ENCODE results near the gene EDAR.
A peak's percentile ranks its signal among the peaks of the same experiment; 100 is the strongest.

The EDAR gene

GRCh38 chr2:108938077-108938710 is 50.8 kb downstream of the EDAR start:
- DNase-seq, result peak; percentile 8

DNA sequence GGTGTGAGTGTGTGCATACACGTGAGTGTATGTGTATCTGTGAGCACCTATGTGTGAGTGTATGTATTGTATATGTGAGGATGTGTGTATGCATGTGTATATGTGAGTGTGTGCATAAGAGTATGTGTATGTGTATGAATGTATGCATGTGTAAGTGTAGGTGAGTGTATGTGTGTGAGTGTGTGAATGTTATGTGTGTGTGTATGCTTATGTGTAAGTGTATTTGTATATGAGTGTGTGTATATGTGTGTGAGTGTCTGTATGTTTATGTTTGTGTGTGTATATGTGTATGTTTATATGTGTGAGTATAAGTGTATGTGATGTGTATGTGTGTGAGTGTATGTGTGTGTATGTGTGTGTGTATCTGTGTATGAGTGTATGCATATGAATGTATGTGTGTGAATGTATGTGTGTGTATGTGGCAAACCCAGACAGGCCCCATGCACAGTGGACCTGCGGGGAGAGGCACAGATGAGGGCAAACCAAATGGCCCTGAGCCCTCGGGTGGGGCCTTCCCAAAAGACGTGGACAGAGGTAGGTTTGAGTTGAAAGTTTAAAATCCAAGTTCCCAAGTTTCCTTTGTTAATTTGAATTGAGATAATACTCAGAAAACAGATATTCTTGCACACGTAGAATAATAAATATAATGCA is 51.5 kb downstream of the EDAR start:
- DNase-seq, result no peak

GRCh38 chr2:108936866-108937265 is 52.2 kb downstream of the EDAR start:
- DNase-seq, result no peak

DNA sequence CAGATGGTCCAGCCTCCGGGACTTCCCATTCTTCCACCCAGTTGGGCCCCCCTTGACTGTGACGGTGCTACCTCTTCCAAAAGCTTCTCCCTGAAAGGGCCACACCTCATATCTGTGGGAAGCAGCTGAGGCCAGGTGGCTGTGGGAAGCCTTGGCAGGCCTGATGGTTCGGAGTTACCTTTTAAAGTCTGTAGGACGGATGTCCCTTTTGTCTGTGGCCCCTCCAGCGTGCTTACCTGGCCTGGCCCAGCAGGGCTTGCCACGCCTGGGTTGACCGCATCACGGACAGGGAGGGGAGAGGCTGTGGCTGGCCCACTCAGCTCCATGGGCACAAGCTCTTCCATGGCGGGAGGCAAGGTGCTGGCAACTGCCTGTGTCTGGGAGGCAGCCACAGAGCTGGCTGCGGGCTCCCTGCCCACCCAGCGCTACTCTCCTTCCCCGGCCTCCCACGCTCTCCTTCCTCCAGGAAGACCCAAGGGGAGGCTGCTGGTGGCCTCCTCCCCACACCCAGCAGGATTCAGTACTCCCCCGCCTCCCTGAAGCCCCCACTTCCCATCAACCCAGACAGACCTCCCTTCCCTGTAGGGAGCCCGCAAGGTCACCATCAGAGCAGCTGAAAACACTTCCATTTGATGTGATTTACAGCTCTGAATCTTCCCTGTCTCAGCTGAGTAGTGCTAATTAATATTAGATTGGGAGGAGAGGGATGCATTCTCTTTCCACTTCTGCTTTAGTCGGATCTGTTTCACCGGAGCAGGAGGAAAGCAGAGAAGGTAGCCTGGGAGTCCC is 52.8 kb downstream of the EDAR start:
- no peak for DNase-seq

GRCh38 chr2:108935271-108935741 is 53.7 kb downstream of the EDAR start:
- DNase-seq, result no peak

DNA sequence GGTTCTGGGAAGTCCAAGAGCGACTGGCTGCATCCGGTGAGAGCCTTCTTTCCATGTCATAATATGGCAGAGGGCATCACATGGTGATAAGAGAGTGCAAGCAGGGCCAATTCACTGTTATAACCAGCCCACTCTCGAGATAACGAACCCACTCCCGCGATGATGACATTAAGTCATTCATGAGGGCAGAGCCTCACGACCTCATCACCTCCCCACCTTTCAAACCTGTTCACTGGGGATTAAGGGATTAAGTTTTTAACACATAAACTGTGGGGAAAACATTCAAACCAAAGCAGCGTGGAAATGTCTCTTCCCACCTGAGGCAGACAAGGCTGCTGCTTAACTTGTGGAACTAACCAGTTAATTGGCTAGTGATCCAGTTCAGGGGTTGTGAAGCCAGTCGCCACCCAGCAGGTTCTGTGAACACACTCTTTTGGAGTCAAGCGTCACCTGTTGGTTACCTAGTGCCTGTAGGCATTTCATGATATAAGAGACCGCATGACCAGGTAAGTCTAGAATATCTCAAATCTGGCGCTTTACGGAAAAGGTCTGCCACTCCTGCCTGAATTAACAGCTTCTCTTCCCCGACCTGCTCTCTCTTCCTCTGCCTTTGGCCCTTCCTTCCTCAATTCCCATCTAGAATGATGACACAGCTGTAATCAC is 54.3 kb downstream of the EDAR start:
- no peak for DNase-seq

DNA sequence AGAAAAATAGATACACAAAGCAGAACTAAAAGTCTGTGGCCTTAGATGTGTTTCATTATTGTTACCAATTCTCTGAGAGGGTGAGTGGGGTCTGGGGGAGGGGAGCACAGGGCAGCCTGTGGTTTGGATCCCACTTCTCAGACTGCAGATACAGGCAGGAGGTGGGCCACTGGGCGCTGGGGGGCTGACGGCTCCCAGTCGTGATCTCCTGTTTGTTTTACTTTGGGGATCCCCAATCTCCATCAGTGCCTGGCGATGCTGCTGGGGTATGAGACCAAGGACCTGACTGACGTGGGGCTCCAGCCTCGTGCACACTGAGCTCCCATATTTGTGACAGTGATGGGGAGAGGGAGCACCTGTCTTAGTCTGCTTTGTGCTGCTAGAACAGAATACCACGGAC is 54.9 kb downstream of the EDAR start:
- no peak for DNase-seq

DNA sequence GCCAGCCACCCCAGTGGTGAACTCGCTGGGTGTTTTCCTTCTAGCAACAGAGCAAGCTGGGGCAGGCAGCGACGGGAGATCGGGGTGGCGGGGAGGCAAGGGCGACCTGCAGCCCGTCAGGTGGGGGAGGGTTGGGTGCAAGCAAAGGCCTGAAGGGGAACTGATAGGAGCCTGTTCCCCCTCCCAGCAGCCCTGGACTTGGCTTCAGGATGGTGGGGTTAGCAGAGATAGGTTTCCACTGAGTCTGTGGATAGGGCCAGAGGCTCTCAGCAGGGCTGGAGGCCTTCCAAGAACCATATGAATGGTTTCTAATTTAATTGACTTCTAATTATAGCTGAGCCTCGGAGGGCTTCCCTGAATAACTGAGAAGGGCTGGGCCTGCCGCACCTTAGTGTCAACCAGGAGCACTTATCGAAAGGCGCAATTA is 55.3 kb downstream of the EDAR start:
- DNase-seq, result no peak

DNA sequence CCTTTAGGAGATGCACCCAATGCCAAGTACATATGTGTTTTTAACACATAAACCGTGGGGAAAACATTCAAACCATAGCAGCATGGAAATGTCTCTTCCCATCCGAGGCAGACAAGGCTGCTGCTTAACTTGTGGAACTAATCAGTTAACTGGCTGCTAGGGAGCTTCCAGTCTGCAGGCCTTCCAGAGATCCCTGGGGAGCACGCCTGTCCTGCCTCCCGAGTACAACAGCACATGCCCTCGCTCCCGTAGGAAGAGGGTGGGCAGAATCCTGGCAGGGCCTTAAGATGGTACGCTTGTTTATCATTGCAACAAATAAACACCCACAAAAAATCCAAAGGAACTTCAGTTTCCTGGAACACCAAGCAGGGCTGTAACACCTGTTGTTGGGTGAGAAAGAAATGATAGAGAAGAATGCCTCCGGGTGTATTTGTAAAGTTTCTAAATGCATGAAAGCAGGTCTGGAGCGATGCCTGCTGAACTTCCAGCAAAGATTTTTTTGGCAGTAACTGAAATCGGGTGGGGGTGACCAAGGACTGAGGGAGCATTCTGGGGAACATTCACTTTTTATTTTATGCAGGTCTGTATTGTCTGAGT is 56.2 kb downstream of the EDAR start:
- DNase-seq, result no peak

- no peak for DNase-seq
Measured at GRCh38 chr2:108931372-108931771, 57.6 kb downstream of the EDAR start.

- DNase-seq, result no peak
Measured at GRCh38 chr2:108929807-108930425, 59.1 kb downstream of the EDAR start.

- no peak for DNase-seq
Measured at GRCh38 chr2:108928660-108929377, 60.2 kb downstream of the EDAR start.

GRCh38 chr2:108927936-108928659 is 60.9 kb downstream of the EDAR start:
- DNase-seq, result no peak

DNA sequence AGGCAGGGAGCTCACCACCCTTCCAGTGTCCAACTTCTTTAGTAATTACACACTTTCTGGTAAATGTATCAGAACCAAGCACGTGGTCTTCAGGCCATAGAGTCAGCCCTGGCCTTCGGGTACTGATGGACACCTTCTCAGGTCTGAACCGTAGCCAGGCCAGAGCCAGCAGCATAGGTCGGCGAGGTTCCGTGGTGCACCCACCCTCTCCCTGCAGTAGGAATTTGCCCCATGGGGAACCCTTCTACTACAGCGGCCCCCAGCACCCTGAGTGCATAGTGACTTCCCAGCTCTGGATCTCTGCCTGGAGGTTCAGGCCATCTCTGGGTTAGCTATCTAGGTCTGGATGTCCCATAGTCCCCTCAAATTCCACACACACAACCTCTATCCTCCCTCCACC is 61.6 kb downstream of the EDAR start:
- DNase-seq, result no peak

DNA sequence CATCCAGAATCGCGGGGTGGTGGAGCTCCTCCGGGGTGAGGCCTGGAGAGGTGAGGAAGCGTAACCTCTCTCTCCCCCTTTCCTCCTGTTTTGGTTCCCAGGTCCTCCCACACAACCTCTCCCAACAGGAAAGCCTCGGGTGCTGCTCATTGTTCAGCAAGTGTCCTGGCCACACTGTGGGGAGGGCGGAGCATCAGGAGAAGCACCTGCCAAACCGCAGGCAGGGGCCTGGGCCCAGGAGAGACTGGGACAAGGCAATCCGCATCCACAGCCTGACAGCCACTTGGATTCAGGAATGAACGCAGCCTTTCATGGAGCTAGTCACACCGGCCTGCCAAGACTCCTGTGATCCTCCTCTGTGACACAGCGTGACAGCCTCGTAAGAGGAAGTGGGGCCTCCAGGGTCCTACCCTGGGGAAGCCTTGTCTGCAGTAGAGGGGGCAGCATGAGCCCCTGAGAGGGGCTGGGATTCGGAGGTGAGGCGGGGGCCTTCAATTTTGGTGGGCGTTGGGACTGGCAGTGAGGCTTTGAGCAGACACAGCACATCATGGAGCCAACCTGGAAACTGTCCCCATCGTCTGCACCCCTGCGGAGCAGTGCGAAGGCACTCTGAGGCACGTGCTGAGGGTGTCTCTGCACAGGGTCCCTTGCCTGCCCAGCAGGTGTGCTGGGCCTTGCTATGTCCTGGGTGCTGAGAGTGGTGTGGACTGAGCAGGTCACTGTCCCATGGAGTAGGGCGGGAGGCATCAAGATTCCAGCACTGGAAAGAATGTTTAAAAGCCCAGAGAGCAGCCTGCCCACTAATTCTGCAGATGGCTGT is 62.2 kb downstream of the EDAR start:
- DNase-seq, result no peak

- no peak for DNase-seq
Measured at GRCh38 chr2:108925735-108926134, 63.3 kb downstream of the EDAR start.

- no peak for DNase-seq
Measured at GRCh38 chr2:108925286-108925685, 63.7 kb downstream of the EDAR start.

- no peak for DNase-seq
Measured at GRCh38 chr2:108924580-108925251, 64.3 kb downstream of the EDAR start.

DNA sequence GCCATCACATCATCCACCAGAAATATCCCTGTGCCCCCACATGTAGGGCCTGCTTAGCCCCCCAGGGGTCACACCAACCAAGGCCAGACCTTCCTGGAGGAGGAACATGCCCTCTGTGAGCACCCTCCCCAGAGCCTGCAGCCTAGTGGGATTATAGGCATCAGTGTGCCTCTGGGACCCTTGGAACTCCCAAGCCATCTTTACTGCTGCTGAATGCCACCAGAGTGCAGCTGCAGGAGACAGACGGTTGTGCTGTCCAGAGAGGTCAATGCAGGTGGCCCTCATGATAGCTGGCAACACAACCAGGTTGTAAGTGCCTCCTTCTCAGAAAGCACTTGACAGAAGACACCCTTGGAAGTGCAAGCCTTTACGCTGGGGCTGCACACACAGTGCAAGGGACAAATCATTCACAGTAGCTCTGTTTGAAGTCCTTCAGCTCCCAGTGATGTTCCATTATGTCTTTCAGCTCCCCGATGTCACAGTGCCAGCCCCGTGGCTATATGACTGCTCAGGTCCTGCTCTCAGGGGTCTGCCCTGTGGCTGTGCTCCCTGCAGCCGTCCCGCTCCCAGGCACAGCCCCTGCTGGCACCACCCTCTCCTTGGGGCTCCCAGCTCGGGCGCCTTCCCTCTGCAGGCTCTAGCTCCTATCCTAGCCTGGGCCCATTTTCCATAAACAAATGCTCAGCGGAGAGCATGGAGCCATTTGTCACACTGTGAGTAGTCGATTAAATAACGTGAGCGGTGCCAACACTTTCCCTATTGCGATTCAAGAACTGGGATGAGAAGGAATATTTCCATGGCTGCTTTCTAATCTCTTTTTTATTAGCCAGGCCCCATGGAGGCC is 65.1 kb downstream of the EDAR start:
- no peak for DNase-seq

All from MV-4-11 (cell line).